HUES6 (cell line): ENCODE measurements around the gene NR2F6.

ENCODE experiments used
- H3K27ac ChIP-seq: 2 replicates; pipeline ENCODE4 v1.7.0; 2013; ENCODE audit warnings: low read depth, mild to moderate bottlenecking, low read length, inconsistent platforms
- H3K27me3 ChIP-seq: 2 replicates; pipeline ENCODE4 v1.6.1; 2013; ENCODE audit warnings: low read length; ENCODE audit not compliant: control insufficient read depth, insufficient read depth
- H3K36me3 ChIP-seq: 2 replicates; pipeline ENCODE4 v1.6.1; 2013; ENCODE audit warnings: low read length; ENCODE audit not compliant: control insufficient read depth, insufficient read depth
- H3K4me1 ChIP-seq: 2 replicates; pipeline ENCODE4 v1.6.1; 2013; ENCODE audit warnings: low read length; ENCODE audit not compliant: control insufficient read depth, insufficient read depth
- H3K4me3 ChIP-seq: 2 replicates; pipeline ENCODE4 v1.5.1; 2013; ENCODE audit warnings: low read depth, low read length
- H3K9ac ChIP-seq: one replicate; pipeline ENCODE4 v1.6.1; 2013; ENCODE audit warnings: mild to moderate bottlenecking, low read length
- H3K9me3 ChIP-seq: 2 replicates; pipeline ENCODE4 v1.6.1; 2013; ENCODE audit warnings: low read depth, low read length; ENCODE audit not compliant: control insufficient read depth, insufficient read depth

The NR2F6 gene

DNA sequence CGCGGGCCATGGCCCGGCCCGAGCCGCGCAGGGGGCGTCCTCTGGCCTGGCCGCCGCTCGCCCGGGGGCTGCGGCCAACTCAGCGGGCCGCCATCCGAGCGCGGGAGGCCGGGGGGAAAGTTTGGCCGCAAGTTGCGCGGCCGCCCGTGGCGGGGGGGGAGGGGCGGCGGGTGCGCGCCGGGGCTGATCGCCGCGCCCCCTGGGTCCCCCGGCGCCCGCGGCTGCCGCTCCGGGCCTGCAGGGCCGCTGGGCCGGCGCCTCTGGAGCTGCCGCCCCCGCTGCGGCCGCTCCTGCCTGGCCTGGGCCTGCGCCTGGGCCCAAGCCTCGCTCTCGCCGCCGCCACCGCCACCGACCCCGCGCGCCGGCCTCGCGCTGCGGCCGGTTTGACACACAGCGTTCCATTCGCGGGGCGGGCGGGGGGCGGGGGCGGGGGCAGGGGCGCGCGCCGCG, at the start of gene NR2F6:
Gene NR2F6 (minus strand): TSS at position 385 of the 450 bp plus-strand sequence. CDS start 699 bp downstream, outside the sequence.
- Histone ChIP-seq H3K9me3 (no peaks in the 10 kb centered on the region), H3K4me3 (peak within 1 kb of the TSS; percentile 99), H3K36me3 (peaks cover 7% of the 10 kb centered on the region; the same call in 1 of the 2 replicates), H3K4me1 (peaks cover 47% of the 10 kb centered on the region), H3K9ac (peak within 1 kb of the TSS; percentile 94), H3K27ac (peak within 1 kb of the TSS; percentile 99), H3K27me3 (no peaks in the 10 kb centered on the region)

DNA sequence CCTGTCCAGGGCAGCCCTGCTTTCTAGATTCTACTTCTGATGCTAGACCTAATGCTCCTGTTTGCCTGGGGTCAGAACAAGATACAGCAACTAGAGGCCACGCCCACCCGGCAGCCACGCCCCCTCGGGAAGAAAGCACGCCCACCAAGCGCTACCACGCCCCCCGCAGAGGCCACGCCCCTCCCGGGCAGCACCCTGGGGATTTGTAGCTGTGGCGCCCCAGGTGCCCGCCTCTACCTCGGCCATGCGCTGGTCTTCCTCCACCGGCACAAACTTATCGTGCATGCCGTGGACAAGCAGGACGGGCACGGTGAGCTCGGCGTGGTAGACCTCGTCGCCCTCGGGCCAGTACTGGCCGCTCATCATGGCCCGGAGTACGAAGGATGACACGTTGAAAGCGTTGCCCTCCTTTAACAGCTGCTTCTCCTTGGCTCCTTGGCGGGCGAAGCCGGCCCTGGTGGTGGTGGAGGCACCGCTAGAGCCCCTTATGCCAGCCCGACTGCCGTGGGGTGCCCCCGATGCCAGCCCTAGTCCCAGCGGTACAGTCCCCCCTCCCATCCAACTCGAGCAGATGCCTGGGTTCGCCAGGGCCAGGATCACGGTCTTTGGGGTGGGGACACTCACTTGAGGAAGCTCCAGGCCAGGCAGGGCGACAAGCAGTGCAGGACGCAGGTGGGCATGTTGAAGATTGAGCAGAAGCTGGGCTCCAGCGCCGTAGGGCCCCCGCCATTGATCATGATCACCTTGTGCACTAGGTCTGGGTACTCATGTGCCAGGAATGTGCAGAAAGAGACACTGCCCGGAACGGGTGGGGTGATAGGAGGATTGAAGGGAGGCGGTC, 48.6 kb upstream of the NR2F6 start:
- Histone ChIP-seq H3K4me3 (peak overlapping the region; percentile 67), H3K27ac (no peak overlapping the region), H3K27me3 (no peaks in the 10 kb centered on the region), H3K9me3 (peaks cover 4% of the 10 kb centered on the region; the same call in 1 of the 2 replicates), H3K9ac (peak overlapping the region; percentile 29), H3K36me3 (peaks cover 16% of the 10 kb centered on the region), H3K4me1 (peaks cover 11% of the 10 kb centered on the region)

DNA sequence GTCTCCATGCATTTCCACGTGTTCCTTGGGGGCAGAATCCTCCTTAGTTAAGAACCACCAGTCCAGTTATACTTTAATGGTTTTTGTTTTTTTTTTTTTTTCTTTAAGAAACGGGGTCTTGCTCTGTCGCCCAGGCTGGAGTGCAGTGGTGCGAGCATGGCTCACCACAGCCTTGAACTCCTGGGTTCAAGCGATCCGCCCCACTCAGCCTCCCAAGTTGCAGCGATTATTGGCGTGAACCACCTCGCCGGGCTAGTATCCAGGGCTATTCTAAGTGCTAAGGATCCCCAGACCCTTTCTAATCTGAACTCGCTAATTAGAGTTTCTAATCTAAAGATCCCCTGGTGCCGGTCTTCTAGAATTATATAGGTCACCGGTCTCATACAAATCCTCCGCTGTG, 47.9 kb upstream of the NR2F6 start:
- H3K27ac ChIP-seq, result no peak overlapping the region
- H3K9me3 ChIP-seq, result peaks cover 4% of the 10 kb centered on the region; the same call in 1 of the 2 replicates
- peaks cover 12% of the 10 kb centered on the region for H3K36me3 ChIP-seq
- H3K4me3 ChIP-seq, result peak overlapping the region; percentile 67
- peaks cover 11% of the 10 kb centered on the region for H3K4me1 ChIP-seq
- H3K9ac ChIP-seq, result no peak overlapping the region
- H3K27me3 ChIP-seq, result no peaks in the 10 kb centered on the region

- Histone ChIP-seq H3K4me3 (peak overlapping the region; percentile 67), H3K27me3 (no peaks in the 10 kb centered on the region), H3K9me3 (no peaks in the 10 kb centered on the region), H3K36me3 (peaks cover 7% of the 10 kb centered on the region), H3K9ac (peak overlapping the region; percentile 68), H3K4me1 (peaks cover 11% of the 10 kb centered on the region), H3K27ac (no peak overlapping the region)
Measured at GRCh38 chr19:17292301-17293074, 46.8 kb upstream of the NR2F6 start.

- no peak overlapping the region for H3K4me3 ChIP-seq
- peaks cover 8% of the 10 kb centered on the region for H3K4me1 ChIP-seq
- peaks cover 6% of the 10 kb centered on the region for H3K36me3 ChIP-seq
- H3K9me3 ChIP-seq, result peaks cover 5% of the 10 kb centered on the region; the same call in 1 of the 2 replicates
- H3K27ac ChIP-seq, result no peak overlapping the region
- H3K9ac ChIP-seq, result no peak overlapping the region
- no peaks in the 10 kb centered on the region for H3K27me3 ChIP-seq
Measured at GRCh38 chr19:17289489-17289888, 43.8 kb upstream of the NR2F6 start.

GRCh38 chr19:17286752-17287151, 41.0 kb upstream of the NR2F6 start:
- Histone ChIP-seq H3K36me3 (peaks cover 12% of the 10 kb centered on the region), H3K9ac (no peak overlapping the region), H3K4me1 (peaks cover 6% of the 10 kb centered on the region; the same call in 1 of the 2 replicates), H3K27ac (no peak overlapping the region), H3K9me3 (peaks cover 5% of the 10 kb centered on the region; the same call in 1 of the 2 replicates), H3K4me3 (no peak overlapping the region), H3K27me3 (peaks cover 6% of the 10 kb centered on the region; the same call in 1 of the 2 replicates)

DNA sequence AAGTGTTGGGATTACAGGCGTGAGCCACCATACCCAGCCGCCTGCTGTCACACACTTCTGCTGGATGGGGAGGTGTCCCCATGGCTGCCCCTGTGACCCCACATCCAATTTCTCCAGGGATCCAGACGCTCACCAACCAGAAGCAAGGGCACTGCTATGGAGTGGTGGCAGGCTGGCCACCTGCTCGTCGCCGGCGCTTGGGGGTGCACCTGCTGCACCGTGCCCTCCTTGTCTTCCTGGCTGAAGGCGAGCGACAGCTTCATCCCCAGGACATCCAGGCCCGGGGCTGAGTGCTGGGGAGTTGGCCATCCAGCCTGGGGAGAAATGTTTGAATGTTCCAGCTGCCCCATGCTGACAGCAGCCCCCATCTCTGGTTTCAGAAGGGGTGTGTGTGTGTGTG, 40.5 kb upstream of the NR2F6 start:
- Histone ChIP-seq H3K36me3 (peaks cover 12% of the 10 kb centered on the region), H3K4me3 (no peak overlapping the region), H3K4me1 (peaks cover 6% of the 10 kb centered on the region; the same call in 1 of the 2 replicates), H3K9ac (no peak overlapping the region), H3K27me3 (peaks cover 11% of the 10 kb centered on the region; the same call in 1 of the 2 replicates), H3K27ac (no peak overlapping the region), H3K9me3 (peaks cover 5% of the 10 kb centered on the region; the same call in 1 of the 2 replicates)

DNA sequence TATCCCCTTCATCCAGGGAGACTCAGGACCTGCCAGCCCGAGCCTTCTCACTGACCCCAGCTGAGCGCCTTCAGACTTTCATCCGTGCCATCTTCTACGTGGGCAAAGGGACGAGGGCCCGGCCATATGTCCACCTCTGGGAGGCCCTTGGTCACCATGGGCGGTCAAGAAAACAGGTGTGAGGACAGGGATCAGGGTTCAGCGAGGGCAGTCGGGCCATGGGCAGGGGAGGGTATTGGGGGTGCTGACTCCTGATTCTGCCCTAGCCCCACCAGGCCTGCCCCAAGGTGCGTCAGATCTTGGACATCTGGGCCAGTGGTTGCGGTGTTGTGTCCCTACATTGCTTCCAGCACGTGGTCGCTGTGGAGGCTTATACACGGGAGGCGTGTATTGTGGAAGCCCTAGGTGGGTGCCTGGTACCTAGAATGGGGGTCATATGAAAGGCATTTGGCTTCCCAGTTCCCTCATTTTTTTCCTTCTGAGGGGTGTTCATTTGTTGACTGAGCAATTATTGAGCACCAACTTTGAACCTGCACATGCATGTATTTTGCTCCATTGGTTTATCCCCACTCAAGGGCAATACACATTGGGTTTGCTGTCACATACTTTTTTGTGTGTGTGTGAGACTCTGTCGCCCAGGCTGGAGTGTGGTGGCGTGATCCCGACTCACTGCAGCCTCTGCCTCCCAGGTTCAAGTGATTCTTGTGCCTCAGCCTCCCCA, 39.9 kb upstream of the NR2F6 start:
- Histone ChIP-seq H3K36me3 (peaks cover 12% of the 10 kb centered on the region), H3K4me1 (peaks cover 6% of the 10 kb centered on the region; the same call in 1 of the 2 replicates), H3K4me3 (no peak overlapping the region), H3K9me3 (peaks cover 5% of the 10 kb centered on the region; the same call in 1 of the 2 replicates), H3K27me3 (peaks cover 12% of the 10 kb centered on the region; the same call in 1 of the 2 replicates), H3K9ac (no peak overlapping the region), H3K27ac (no peak overlapping the region)

DNA sequence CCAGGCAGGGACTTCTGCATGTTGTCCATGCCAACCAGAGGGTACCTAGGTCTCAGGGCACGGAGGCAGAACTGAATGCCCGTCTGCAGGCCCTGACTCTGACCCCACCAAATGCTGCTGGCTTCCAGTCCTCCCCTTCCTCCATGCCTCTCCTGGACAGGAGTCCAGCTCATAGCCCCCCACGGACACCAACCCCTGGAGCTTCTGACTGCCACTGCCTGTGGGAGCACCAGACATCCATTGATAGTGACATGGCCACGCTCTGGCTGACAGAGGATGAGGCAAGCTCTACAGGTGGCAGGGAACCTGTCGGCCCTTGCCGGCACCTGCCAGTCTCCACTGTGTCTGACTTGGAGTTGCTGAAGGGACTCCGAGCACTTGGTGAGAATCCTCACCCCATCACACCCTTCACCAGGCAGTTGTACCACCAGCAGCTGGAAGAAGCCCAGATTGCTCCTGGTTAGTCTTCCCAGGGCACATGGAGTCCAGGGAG, 37.8 kb upstream of the NR2F6 start:
- H3K4me3 ChIP-seq, result no peak overlapping the region
- H3K27me3 ChIP-seq, result peaks cover 12% of the 10 kb centered on the region; the same call in 1 of the 2 replicates
- peaks cover 5% of the 10 kb centered on the region; the same call in 1 of the 2 replicates for H3K9me3 ChIP-seq
- H3K4me1 ChIP-seq, result peaks cover 6% of the 10 kb centered on the region; the same call in 1 of the 2 replicates
- no peak overlapping the region for H3K27ac ChIP-seq
- no peak overlapping the region for H3K9ac ChIP-seq
- H3K36me3 ChIP-seq, result peaks cover 25% of the 10 kb centered on the region

- peak overlapping the region; percentile 44 for H3K4me3 ChIP-seq
- H3K9ac ChIP-seq, result peak overlapping the region; percentile 14
- H3K27ac ChIP-seq, result no peak overlapping the region
Measured at GRCh38 chr19:17282488-17283125, 36.9 kb upstream of the NR2F6 start.

More at GRCh38 chr19:17282488-17283125, 36.9 kb upstream of the NR2F6 start:
- Histone ChIP-seq H3K36me3 (peaks cover 28% of the 10 kb centered on the region), H3K9me3 (peaks cover 5% of the 10 kb centered on the region; the same call in 1 of the 2 replicates), H3K27me3 (peaks cover 12% of the 10 kb centered on the region; the same call in 1 of the 2 replicates), H3K4me1 (peaks cover 6% of the 10 kb centered on the region; the same call in 1 of the 2 replicates)
